Activated B cell treated with CpG ODN at 0.5 μM for 24 hours (primary cell): ENCODE measurements around the gene VPS11. TPM values are rescaled to one million over a fixed set of nuclear protein-coding genes. Genes with fewer than 3 reads are reported as not detected.

Experiments used
- ATAC-seq: fragments of 200-7000 bp; cut with Tn5 transposase; one replicate; pipeline ENCODE4 v1.10.0; 2021; ENCODE audit warnings: low read depth, mild to moderate bottlenecking, moderate library complexity
- CTCF ChIA-PET: fragments of 350-600 bp; sonication (Branson Sonifier 250); formaldehyde crosslinking; loops from one replicate; lab custom pipeline; 2021; ENCODE audit warnings: antibody characterized with exemption; lab: Charles Lee
- POLR2A ChIA-PET: fragments of 350-600 bp; sonication (Branson Sonifier 250); formaldehyde crosslinking; loops from one replicate; lab custom pipeline; 2021; ENCODE audit warnings: antibody characterized with exemption; lab: Charles Lee
- DNase-seq: peaks from one replicate; pipeline ENCODE4 v3.0.0; 2022
- H3K27ac Mint-ChIP-seq: one replicate; pipeline ENCODE4 v1.8.0; 2020; ENCODE audit warnings: mixed read lengths
- H3K27me3 Mint-ChIP-seq: one replicate; pipeline ENCODE4 v1.8.0; 2021; ENCODE audit warnings: mixed read lengths
- H3K36me3 Mint-ChIP-seq: one replicate; pipeline ENCODE4 v1.8.0; 2021; ENCODE audit warnings: low read depth, mixed read lengths
- H3K4me1 Mint-ChIP-seq: one replicate; pipeline ENCODE4 v1.8.0; 2021; ENCODE audit warnings: mixed read lengths
- H3K4me3 Mint-ChIP-seq: one replicate; pipeline ENCODE4 v1.8.0; 2020; ENCODE audit warnings: mild to moderate bottlenecking, mixed read lengths
- H3K9me3 Mint-ChIP-seq: one replicate; pipeline ENCODE4 v1.8.0; 2020; ENCODE audit warnings: mixed read lengths
- intact Hi-C: fragments of 100-400 bp; cut with micrococcal nuclease; formaldehyde crosslinking; loops from one replicate; pipeline ENCODE4 v1.15.1; 2024
- total RNA-seq: library from RNA; stranded (reverse); gene quantifications from 2 replicates; pipeline ENCODE4 v1.2.3, GENCODE V29; 2022
- TF ChIP-seq, protein P1 (sequence below): fragments of 200-600 bp; IDR thresholded peaks from one replicate; pipeline ENCODE4 v1.8.0; 2022; ENCODE audit warnings: antibody characterized with exemption, mild to moderate bottlenecking

The VPS11 gene
- total RNA-seq, 1 donor from 2014 or later = 53.6 TPM

DNA sequence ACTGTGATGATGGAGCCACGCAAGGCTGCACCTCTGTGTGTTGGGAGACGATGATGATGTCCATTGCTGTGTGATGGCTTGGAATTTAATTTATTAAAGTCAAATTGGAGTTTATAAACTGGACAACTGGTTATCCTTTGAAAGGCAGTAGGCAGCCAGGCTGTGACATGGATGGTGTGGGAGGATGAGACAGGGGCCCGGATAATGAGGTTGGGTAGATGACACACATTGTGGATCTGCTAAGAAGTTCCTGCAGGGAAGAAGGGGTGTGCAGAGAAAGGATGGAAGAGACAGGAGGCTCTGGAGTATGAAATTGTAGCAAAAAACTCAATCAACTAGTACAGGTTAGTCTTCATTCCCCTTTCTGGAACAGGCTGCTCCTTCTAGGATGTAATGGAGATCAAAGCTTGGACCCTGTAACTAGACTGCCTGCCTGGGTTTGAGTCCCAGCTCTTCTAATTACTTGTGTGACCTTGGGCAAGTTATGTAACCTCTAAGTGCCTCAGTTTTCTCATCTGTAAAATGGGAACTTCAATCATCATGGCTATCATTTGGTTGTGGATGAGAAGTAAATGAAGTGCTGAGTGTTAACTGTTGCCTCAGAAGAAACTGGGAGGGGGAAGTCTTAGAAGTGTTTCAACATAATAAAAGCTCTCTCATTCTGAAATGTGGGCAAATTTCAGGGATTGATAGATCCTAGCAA, 49.5 kb downstream of the VPS11 start:
- Mint-ChIP-seq H3K4me3 (no peak overlapping the region), H3K9me3 (no peaks in the 10 kb centered on the region), H3K36me3 (peaks cover 38% of the 10 kb centered on the region), H3K4me1 (peaks cover 25% of the 10 kb centered on the region), H3K27ac (no peak overlapping the region), H3K27me3 (no peaks in the 10 kb centered on the region)
- TF ChIP-seq, protein P1, sequence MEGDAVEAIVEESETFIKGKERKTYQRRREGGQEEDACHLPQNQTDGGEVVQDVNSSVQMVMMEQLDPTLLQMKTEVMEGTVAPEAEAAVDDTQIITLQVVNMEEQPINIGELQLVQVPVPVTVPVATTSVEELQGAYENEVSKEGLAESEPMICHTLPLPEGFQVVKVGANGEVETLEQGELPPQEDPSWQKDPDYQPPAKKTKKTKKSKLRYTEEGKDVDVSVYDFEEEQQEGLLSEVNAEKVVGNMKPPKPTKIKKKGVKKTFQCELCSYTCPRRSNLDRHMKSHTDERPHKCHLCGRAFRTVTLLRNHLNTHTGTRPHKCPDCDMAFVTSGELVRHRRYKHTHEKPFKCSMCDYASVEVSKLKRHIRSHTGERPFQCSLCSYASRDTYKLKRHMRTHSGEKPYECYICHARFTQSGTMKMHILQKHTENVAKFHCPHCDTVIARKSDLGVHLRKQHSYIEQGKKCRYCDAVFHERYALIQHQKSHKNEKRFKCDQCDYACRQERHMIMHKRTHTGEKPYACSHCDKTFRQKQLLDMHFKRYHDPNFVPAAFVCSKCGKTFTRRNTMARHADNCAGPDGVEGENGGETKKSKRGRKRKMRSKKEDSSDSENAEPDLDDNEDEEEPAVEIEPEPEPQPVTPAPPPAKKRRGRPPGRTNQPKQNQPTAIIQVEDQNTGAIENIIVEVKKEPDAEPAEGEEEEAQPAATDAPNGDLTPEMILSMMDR = no peak
- DNase-seq = no peak
- intact Hi-C loops = no loop called here
- POLR2A ChIA-PET = no interaction called here
- ATAC-seq = no peak
- CTCF ChIA-PET = no interaction called here

GRCh38 chr11:119118227-119118626, 50.6 kb downstream of the VPS11 start:
- TF ChIP-seq, protein P1 = no peak
- intact Hi-C loops = no loop called here
- Mint-ChIP-seq H3K27me3 (no peaks in the 10 kb centered on the region), H3K9me3 (no peaks in the 10 kb centered on the region), H3K36me3 (peaks cover 32% of the 10 kb centered on the region), H3K4me1 (peaks cover 34% of the 10 kb centered on the region), H3K27ac (no peak overlapping the region), H3K4me3 (no peak overlapping the region)
- CTCF ChIA-PET = no interaction called here
- no peak for ATAC-seq
- POLR2A ChIA-PET = interaction anchor here (5.4 kb wide), 1 partner anchor 23 kb away, joined by 40 read pairs; a partner anchor contains a TSS
- no peak for DNase-seq

DNA sequence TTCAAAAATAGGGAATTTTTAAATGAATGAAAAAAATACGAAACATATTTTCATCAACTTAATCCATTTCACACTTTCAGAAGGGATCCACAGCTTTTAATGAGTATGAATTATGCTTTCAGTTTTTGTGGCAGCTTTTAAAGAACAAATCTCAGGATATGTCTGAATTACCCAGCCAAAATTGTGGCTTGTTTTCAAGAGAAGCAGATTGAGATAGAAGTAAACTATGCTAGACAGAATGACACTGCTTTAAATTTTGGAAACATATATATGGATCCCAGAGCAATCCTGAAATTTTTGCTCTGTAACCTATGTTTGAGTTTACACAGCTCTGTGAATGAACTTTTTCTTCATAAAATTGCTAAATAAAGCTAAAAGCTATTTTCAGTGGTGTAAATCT, 51.3 kb downstream of the VPS11 start:
- CTCF ChIA-PET = no interaction called here
- intact Hi-C loops = no loop called here
- H3K4me1 Mint-ChIP-seq = peaks cover 37% of the 10 kb centered on the region
- H3K9me3 Mint-ChIP-seq = no peaks in the 10 kb centered on the region
- POLR2A ChIA-PET = interaction anchor here (0.5 to 5.4 kb wide), 3 partner anchors 10 to 24 kb away, joined by 7 to 40 read pairs (median 18); a partner anchor contains a TSS
- H3K4me3 Mint-ChIP-seq = no peak overlapping the region
- ATAC-seq (no peak), DNase-seq (no peak)
- TF ChIP-seq, protein P1 = no peak
- peaks cover 32% of the 10 kb centered on the region for H3K36me3 Mint-ChIP-seq
- H3K27ac Mint-ChIP-seq = no peak overlapping the region
- H3K27me3 Mint-ChIP-seq = no peaks in the 10 kb centered on the region

DNA sequence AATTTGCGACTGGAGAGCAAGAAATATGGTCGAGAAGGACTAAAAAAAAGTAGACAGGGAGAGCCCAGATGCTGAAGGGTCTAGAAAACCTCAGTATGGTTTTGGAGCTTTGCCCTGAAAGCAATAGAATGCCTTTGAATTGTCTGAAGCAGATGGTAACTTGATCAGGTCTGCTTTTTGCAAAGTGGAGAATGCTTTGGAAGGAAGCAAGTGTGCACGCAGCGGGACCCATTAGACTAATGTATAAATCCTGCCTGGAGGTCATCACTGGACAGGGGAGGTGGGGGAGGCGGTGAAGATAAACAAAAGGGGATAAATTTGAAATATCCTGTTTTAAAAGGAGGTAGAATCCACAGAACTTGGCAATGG, 53.0 kb downstream of the VPS11 start:
- ATAC-seq = no peak
- TF ChIP-seq, protein P1 = no peak
- no peak for DNase-seq
- H3K4me1 Mint-ChIP-seq = peaks cover 33% of the 10 kb centered on the region
- peaks cover 34% of the 10 kb centered on the region for H3K36me3 Mint-ChIP-seq
- H3K27ac Mint-ChIP-seq = peak overlapping the region; percentile 92
- no peaks in the 10 kb centered on the region for H3K27me3 Mint-ChIP-seq
- CTCF ChIA-PET = interaction anchor here (1.0 to 2.0 kb wide), 3 partner anchors 14 to 76 kb away, joined by 4 to 9 read pairs (median 4); partner anchors contain the start of gene C2CD2L
- intact Hi-C loops = loop anchor here (1.0 kb wide), 8 partner anchors 13 to 214 kb away; partner anchors contain the start of genes C2CD2L, DPAGT1, HYOU1 and RNF26
- H3K4me3 Mint-ChIP-seq = peak overlapping the region; percentile 94
- POLR2A ChIA-PET = interaction anchor here (1.5 to 5.4 kb wide), 8 partner anchors 11 to 102 kb away, joined by 8 to 40 read pairs (median 15); partner anchors contain the start of genes C2CD2L, DPAGT1, HMBS and NLRX1
- no peaks in the 10 kb centered on the region for H3K9me3 Mint-ChIP-seq
